Measurements from ENCODE around the gene ITPRID1. TPM values are rescaled to one million over a fixed set of nuclear protein-coding genes. Genes with fewer than 3 reads are reported as not detected.

The ITPRID1 gene
- total and polyA plus RNA-seq, 9 of the 15 experiments (the other 6 are each of a cell fraction or from before 2014, with no cell fraction given), result not detected

DNA sequence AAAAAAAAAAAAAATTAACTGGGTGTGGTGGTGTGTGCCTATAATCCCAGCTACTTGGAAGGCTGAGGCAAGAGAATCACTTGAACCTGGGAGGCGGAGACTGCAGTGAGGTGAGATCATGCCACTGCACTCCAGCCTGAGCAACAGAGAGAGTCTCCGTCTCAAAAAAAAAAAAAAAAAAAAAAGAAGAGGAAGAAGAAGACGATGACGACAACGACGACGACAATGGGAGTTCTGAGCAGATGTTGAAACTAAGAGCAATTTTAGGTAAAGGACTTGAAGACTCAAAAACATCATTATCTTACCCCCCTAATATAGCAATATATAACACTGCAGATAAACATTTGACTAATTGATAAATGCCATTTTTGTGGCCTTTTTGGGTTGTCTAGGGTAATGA lies 133.6 kb downstream of the ITPRID1 start:
- no peak overlapping the region for H3K4me3 ChIP-seq
- no peaks in the 10 kb centered on the region for H3K9me1 ChIP-seq (ENCODE audit: control insufficient read depth, insufficient read depth, low read length)
- WGBS (ENCODE audit: insufficient coverage, low coverage, missing lambda C conversion rate), result 9% methylated on average over 6 of the region's 7 CpGs
- H3K4me1 ChIP-seq (replicated peaks in 1 of 2; ENCODE audit: control insufficient read depth in 2 of 2, insufficient read depth in 2 of 2, low read length in 2 of 2), result no peaks in the 10 kb centered on the region
- no peaks in the 10 kb centered on the region for H3K36me3 ChIP-seq (ENCODE audit: control insufficient read depth, insufficient read depth, low read length)
- H3K27ac ChIP-seq (ENCODE audit: extremely low read depth, low read depth, low read length), result no peak overlapping the region
- no peak overlapping the region for H3K4me2 ChIP-seq (ENCODE audit: insufficient read depth, low read length)
- no peak for DNase-seq (ENCODE audit: extremely low read depth in 1 of 4, low spot score in 3 of 4)
- H3K9me3 ChIP-seq (replicated peaks; ENCODE audit: control insufficient read depth, insufficient read depth, low read depth, low read length), result no peaks in the 10 kb centered on the region
- BruUV-seq (replicated peaks), result no TSS peak
- ATAC-seq, result no peak
- ChIA-PET CTCF (ENCODE audit: low intra/inter-chr PET ratio) (no interaction called here), POLR2A (no interaction called here)
- H2AFZ ChIP-seq (ENCODE audit: low read depth, low read length), result no peak overlapping the region
- FAIRE-seq, result no peak
- H3K79me2 ChIP-seq (ENCODE audit: control insufficient read depth, insufficient read depth, low read length), result no peaks in the 10 kb centered on the region
- intact Hi-C loops (cut with micrococcal nuclease), result no loop called here
- no peaks in the 10 kb centered on the region for H4K20me1 ChIP-seq (replicated peaks; ENCODE audit: control insufficient read depth, insufficient read depth, low read length)
- no peak overlapping the region for H3K9ac ChIP-seq (ENCODE audit: insufficient read depth in 1 of 2, low read depth in 2 of 2, low read length in 2 of 2)
- no peaks in the 10 kb centered on the region for H3K27me3 ChIP-seq (ENCODE audit: control insufficient read depth in 2 of 2, insufficient read depth in 2 of 2, low read length in 2 of 2)
- in situ Hi-C loops (cut with MboI), result no loop called here
- TF ChIP-seq CREB1 (IDR thresholded peaks at IDR 0.05), result no peak
- no peak for TF ChIP-seq CREB1 (CRISPR knock-in tag; IDR thresholded peaks at IDR 0.05)
- no peak for TF ChIP-seq ELF1 (tag; IDR thresholded peaks at IDR 0.05)
- no peak for TF ChIP-seq ZNF280B (CRISPR knock-in tag; IDR thresholded peaks at IDR 0.05)
- no peak for TF ChIP-seq NFE2 (IDR thresholded peaks at IDR 0.05; ENCODE audit: low read depth)
- no peak for TF ChIP-seq ZNF146 (CRISPR knock-in tag; IDR thresholded peaks at IDR 0.05; ENCODE audit: unreplicated experiment)
- no peak for TF ChIP-seq ZNF124 (CRISPR knock-in tag; IDR thresholded peaks at IDR 0.05)
- no peak for TF ChIP-seq POLR2H (tag; IDR thresholded peaks at IDR 0.05; ENCODE audit: low read depth)
- no peak for TF ChIP-seq ZBTB26 (CRISPR knock-in tag; IDR thresholded peaks at IDR 0.05)
- TF ChIP-seq NR2C1 (IDR thresholded peaks at IDR 0.05), result no peak
- no peak for TF ChIP-seq NR2C1 (tag; IDR thresholded peaks at IDR 0.05)
- TF ChIP-seq, protein P1, sequence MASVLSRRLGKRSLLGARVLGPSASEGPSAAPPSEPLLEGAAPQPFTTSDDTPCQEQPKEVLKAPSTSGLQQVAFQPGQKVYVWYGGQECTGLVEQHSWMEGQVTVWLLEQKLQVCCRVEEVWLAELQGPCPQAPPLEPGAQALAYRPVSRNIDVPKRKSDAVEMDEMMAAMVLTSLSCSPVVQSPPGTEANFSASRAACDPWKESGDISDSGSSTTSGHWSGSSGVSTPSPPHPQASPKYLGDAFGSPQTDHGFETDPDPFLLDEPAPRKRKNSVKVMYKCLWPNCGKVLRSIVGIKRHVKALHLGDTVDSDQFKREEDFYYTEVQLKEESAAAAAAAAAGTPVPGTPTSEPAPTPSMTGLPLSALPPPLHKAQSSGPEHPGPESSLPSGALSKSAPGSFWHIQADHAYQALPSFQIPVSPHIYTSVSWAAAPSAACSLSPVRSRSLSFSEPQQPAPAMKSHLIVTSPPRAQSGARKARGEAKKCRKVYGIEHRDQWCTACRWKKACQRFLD (CRISPR knock-in tag; IDR thresholded peaks at IDR 0.05), result no peak
- TF ChIP-seq, protein P2, sequence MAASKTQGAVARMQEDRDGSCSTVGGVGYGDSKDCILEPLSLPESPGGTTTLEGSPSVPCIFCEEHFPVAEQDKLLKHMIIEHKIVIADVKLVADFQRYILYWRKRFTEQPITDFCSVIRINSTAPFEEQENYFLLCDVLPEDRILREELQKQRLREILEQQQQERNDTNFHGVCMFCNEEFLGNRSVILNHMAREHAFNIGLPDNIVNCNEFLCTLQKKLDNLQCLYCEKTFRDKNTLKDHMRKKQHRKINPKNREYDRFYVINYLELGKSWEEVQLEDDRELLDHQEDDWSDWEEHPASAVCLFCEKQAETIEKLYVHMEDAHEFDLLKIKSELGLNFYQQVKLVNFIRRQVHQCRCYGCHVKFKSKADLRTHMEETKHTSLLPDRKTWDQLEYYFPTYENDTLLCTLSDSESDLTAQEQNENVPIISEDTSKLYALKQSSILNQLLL (CRISPR knock-in tag; IDR thresholded peaks at IDR 0.05; ENCODE audit: borderline replicate concordance), result no peak
- no peak for TF ChIP-seq ZNF445 (CRISPR knock-in tag; IDR thresholded peaks at IDR 0.05; ENCODE audit: low read depth)
- TF ChIP-seq NONO (IDR thresholded peaks at IDR 0.05; ENCODE audit: low read depth in 2 of 2, low read length in 1 of 2), result no peak
- no peak for TF ChIP-seq ZNF41 (CRISPR knock-in tag; conservative IDR thresholded peaks at IDR 0.05)
- no peak for TF ChIP-seq EZH2 (IDR thresholded peaks at IDR 0.05; ENCODE audit: borderline replicate concordance, low read depth, low read length)
- TF ChIP-seq CSDE1 (IDR thresholded peaks at IDR 0.05), result no peak
- no peak for TF ChIP-seq ZNF75A (CRISPR knock-in tag; IDR thresholded peaks at IDR 0.05)
